Subcutaneous abdominal adipose tissue (tissue), 5 donors: ENCODE data around the gene ZNF423.
"Not testable (repeated sequence)": the region's sequence is repeated elsewhere in the genome, so short reads cannot be mapped to it uniquely, and the experiment has no call there.

ENCODE experiments used
- H3K27ac ChIP-seq: one replicate; pipeline ENCODE4 v1.7.0; 2013; ENCODE audit warnings: low read depth, mild to moderate bottlenecking, inconsistent platforms, low read length, moderate library complexity
- H3K27me3 ChIP-seq, 5 donors: one replicate each; pipeline ENCODE4 v1.7.0; 2013; ENCODE audit warnings: low read length in 5 of 5, inconsistent platforms in 1 of 5; ENCODE audit not compliant: control insufficient read depth in 5 of 5, insufficient read depth in 4 of 5
- H3K36me3 ChIP-seq, 5 donors: one replicate each; pipeline ENCODE4 v1.7.0; 2013; ENCODE audit warnings: low read length in 5 of 5; ENCODE audit not compliant: control insufficient read depth in 5 of 5, insufficient read depth in 5 of 5
- H3K4me1 ChIP-seq, 5 donors: one replicate each; pipeline ENCODE4 v1.7.0; 2013; ENCODE audit warnings: low read length in 5 of 5, mild to moderate bottlenecking in 3 of 5, moderate library complexity in 1 of 5; ENCODE audit not compliant: control insufficient read depth in 5 of 5, insufficient read depth in 5 of 5
- H3K4me3 ChIP-seq, 5 donors: one replicate each; pipeline ENCODE4 v1.7.0; 2013; ENCODE audit warnings: low read length in 5 of 5, low read depth in 1 of 5
- H3K9ac ChIP-seq, 5 donors: one replicate each; pipeline ENCODE4 v1.7.0; 2013; ENCODE audit warnings: low read length in 5 of 5, mild to moderate bottlenecking in 4 of 5, moderate library complexity in 3 of 5
- H3K9me3 ChIP-seq, 5 donors: one replicate each; pipeline ENCODE4 v1.7.0; 2013; ENCODE audit warnings: low read length in 5 of 5; ENCODE audit not compliant: control insufficient read depth in 5 of 5
- donor health status: healthy.
- donor health status: healthy.
- donor health status: healthy.
- donor health status: healthy.
- donor health status: healthy.

ZNF423 gene

DNA sequence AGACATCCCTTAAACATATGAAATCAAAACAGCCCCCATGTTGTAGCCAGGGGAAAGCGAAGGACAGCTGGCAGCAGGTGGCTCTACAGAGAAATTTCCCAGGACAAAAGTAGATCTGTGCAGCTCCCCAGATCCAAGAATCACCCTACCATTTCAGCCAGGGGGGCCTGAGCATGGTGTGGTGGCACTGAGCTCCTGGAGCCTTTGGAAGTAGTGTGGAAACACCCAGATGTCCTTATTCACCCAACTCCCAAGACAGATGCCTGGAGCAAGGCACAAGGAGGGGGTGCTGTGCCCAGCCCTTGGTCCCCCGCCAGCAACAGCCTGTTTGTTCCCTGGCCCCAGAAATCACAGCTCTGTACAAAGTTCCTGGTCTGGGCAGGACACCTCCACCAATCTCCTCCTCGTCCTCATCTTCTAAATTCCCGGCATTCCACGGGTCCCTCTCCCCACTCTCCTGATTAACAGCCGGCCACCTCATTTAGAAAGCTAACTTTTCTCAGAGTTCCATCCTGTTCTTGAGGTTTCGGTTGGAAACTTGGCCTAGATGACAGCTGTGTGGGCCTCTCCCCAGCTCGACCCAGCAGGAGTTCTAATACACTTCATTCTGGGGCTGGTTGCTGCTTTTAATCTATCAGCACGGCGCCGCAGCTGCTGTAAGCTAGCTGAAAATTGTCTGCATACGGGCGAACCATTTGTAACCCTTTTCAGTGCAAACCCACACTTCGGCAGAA is 291.2 kb downstream of the ZNF423 start:
- Histone ChIP-seq H3K36me3 (no peaks in the 10 kb centered on the region), H3K27ac (no peak overlapping the region), H3K27me3 (no peaks in the 10 kb centered on the region), H3K9me3 (no peaks in the 10 kb centered on the region), H3K9ac (no peak overlapping the region), H3K4me3 (peak overlapping the region in 1 of 5 donors; percentile 17), H3K4me1 (peaks cover 3 to 28% (median 25%) of the 10 kb centered on the region in 5 donors)

DNA sequence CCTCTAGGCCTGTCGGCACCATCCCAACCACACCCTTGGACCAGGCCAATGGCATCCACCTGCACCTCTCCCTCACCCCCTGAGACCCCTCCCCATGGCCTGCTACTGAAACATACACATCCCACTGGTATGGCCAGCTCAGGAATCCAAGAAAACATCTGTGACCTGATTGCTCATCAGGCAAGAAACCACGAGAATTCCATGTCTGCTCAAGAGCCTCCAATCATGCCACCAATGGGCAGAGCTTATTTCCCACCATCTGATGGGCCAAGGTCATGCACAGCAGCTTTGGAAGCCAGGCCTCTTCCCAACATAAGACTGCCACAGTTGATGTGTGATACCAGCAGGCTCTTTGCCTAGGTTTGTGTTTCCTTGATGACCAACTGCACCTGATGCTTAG is 292.2 kb downstream of the ZNF423 start:
- Histone ChIP-seq H3K9ac (no peak overlapping the region), H3K27ac (no peak overlapping the region), H3K36me3 (no peaks in the 10 kb centered on the region), H3K4me1 (peaks cover 3 to 29% (median 26%) of the 10 kb centered on the region in 5 donors), H3K27me3 (no peaks in the 10 kb centered on the region), H3K9me3 (no peaks in the 10 kb centered on the region), H3K4me3 (no peak overlapping the region)

DNA sequence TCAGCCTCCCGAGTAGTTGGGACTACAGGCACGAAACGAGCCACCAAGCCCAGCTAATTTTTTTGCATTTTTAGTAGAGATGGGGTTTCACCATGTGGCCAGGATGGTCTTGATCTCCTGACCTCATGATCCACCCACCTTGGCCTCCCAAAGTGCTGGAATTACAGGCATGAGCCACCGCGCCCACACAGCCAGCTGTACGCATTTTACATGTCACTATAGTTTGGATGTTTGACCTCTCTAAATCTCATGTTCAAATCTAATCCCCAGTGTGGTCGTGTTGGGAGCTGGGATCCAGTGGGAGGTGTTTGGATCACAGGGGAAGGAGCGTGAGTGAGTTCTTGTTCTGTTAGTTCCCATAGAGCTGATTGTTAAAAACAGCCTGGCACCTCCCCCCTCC is 293.0 kb downstream of the ZNF423 start:
- H3K27me3 ChIP-seq = not testable (repeated sequence)
- H3K4me1 ChIP-seq = peaks cover 3 to 29% (median 26%) of the 10 kb centered on the region in 5 donors

DNA sequence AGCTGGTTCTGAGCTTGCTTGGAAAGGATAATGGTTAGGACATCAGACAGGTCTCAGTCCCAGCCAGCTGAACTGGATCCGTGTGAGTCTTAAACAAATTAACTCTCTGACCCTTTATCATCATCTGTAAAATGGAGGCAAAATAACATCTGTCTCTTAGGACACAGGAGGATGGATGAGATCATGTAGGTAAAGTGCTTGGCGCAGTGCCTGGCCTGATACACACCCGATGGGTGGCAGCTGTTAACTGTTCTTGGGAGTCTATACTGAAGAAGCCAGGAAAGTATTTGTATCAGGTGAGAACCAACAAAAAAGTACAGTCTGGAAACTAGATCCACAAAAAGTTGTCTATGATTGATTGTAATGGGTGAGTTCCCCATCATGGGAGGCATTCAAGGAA is 293.7 kb downstream of the ZNF423 start:
- Histone ChIP-seq H3K36me3 (no peaks in the 10 kb centered on the region), H3K4me3 (no peak overlapping the region), H3K9me3 (no peaks in the 10 kb centered on the region), H3K4me1 (peaks cover 3 to 29% (median 26%) of the 10 kb centered on the region in 5 donors), H3K9ac (no peak overlapping the region), H3K27ac (no peak overlapping the region), H3K27me3 (no peaks in the 10 kb centered on the region)

More for the DNA sequence above, 293.0 kb downstream of the ZNF423 start:
- not testable (repeated sequence) for H3K9me3 ChIP-seq, H3K27ac ChIP-seq, H3K9ac ChIP-seq, H3K4me3 ChIP-seq, H3K36me3 ChIP-seq

DNA sequence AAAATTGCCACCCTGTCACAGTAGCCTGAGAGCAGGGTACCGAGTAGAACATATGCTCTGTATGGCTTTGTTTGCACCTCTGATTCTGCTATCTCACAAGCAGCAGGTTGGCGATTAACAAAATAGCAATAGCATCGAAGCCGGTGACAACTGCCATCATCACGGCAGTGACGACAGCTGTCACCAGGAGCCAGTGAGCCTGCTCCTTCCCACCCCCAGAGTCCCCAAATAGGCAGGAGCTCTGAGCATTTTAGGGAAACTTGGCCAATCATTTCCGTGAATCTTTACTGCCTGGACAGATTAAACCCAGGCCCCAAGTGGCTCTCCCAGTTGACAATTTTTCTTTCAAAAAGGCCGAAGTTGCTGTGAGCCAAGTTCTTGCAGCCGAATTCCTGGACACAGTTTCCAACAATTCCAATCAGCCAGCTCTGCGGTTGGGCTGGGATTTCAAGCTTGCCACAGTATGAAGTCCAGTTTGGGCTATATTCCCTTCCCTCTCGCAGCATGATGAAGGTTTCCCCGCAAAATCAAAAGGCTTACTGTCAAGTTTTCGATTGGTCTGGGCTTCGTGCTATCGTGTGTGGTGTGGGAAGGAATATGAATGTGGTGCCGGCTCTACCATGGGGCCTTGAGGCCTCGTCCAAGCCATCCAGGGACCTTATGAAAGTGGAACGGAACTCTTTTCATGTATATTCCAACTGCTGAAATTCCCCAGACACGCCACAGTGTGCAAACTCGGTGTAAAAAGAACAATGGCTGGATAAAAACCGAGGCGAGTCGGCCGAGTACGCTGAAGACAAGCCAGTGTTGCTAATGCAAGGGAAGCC is 295.7 kb downstream of the ZNF423 start:
- no peaks in the 10 kb centered on the region for H3K9me3 ChIP-seq
- H3K27me3 ChIP-seq = no peaks in the 10 kb centered on the region
- H3K36me3 ChIP-seq = no peaks in the 10 kb centered on the region
- peaks cover 3 to 25% (median 24%) of the 10 kb centered on the region in 5 donors for H3K4me1 ChIP-seq
- H3K27ac ChIP-seq = peak overlapping the region; percentile 50
- peak overlapping the region in 1 of 5 donors; percentile 38 for H3K9ac ChIP-seq
- peak overlapping the region in 4 of 5 donors; percentile 8 to 51 (median 37) for H3K4me3 ChIP-seq

DNA sequence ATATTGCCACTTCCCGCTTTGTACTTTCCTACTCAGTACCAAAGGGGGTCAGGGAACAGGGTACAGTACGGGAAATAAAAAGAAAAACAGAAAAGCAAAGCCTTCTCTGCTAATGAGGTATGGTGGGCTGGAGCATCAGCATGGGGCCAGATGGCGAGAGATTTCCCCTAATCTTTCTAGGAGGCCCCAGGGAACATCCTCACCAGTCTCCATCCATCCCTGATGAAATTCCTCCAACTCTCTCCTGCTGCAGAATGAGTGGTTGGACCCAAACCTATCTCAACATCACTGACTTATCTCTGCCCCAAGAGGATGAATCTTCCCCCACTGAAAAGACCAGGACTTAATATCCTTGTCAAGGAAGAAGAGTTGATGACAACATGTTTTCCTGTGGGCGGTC is 296.7 kb downstream of the ZNF423 start:
- Histone ChIP-seq H3K4me3 (no peak overlapping the region), H3K36me3 (no peaks in the 10 kb centered on the region), H3K9ac (no peak overlapping the region), H3K27ac (no peak overlapping the region), H3K9me3 (no peaks in the 10 kb centered on the region), H3K4me1 (peaks cover 3 to 16% (median 14%) of the 10 kb centered on the region in 5 donors), H3K27me3 (no peaks in the 10 kb centered on the region)

DNA sequence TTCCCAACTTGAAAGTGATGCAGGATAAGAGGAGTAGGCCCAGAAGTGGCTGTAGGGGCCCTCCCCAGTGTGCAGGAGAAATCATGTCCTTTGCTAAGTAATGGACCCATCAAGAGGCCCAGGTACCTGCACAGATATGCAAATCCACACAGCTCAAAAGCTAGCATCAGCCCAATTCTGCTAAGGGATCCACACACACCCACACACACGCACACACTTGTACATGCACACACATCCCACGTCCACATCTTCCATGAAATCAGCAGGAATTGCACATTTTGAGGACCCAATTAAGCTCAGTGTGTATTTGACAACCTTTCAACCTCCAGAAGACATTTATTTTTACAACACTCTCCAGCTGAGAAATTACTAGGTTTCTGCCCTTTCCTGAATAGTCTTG is 297.5 kb downstream of the ZNF423 start:
- Histone ChIP-seq H3K4me1 (peaks cover 3 to 16% (median 14%) of the 10 kb centered on the region in 5 donors), H3K9me3 (no peaks in the 10 kb centered on the region), H3K27me3 (no peaks in the 10 kb centered on the region), H3K27ac (no peak overlapping the region), H3K36me3 (no peaks in the 10 kb centered on the region), H3K9ac (no peak overlapping the region), H3K4me3 (no peak overlapping the region)

DNA sequence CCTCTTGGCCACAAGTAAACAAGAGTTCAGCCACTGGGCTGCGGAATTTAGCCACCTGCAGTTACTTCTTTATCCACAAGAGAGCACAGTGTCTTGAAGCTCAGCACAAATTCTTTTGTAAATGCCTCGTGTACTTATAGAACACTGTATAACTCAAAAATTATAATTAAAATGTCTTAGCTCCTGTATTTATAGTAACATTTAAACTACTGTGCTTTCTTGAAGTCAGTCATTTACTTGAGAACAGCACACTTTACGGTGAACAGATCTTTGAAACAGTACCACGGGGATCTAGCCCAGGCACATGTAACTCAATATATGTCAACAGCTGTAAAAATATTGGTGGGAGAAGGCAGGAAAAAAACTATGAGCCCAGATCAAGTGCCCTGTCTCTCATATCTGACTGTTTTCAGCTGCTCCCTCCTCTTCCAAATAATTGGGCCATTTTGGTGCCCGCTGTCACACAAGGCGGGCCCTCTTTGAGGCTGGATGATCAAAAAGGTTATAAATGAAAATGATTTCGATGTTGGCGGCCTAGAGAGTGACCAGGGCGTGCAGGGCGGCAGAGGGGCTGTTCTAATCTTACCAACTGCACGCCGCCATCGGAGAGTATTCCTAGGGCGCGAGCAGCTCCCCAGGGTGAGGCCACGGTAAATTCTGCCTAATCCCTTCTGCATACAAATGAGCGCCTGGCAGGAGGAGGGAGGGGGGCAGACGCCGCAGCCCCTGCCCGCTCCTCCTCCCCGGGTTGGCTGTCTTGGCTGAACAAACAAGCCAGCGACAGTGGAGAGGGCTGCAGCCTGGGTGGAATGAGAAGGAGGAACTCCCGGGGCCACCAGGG is 299.1 kb downstream of the ZNF423 start:
- H3K27me3 ChIP-seq = no peaks in the 10 kb centered on the region
- peaks cover 3 to 22% (median 21%) of the 10 kb centered on the region in 5 donors for H3K4me1 ChIP-seq
- H3K9me3 ChIP-seq = no peaks in the 10 kb centered on the region
- no peak overlapping the region for H3K27ac ChIP-seq
- no peaks in the 10 kb centered on the region for H3K36me3 ChIP-seq
- H3K4me3 ChIP-seq = no peak overlapping the region
- H3K9ac ChIP-seq = no peak overlapping the region

DNA sequence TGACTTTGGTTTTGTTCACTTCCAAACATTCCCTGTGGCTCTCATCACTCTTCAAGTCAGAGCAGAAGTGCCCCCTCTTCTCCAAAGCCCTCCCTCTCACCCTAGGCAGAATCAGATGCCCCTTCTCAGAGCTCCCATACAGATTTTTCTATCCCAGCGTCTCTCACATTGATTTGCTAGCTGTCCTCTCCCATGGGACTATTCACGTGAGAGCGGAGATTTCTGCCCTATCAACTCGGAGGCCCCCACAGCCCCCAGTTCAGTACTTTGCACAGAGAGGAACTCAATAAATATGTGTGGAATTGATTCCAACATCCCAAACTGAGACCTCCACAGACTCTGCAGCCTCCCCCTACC is 299.7 kb downstream of the ZNF423 start:
- no peak overlapping the region for H3K9ac ChIP-seq
- no peaks in the 10 kb centered on the region for H3K27me3 ChIP-seq
- peaks cover 3 to 22% (median 21%) of the 10 kb centered on the region in 5 donors for H3K4me1 ChIP-seq
- H3K36me3 ChIP-seq = no peaks in the 10 kb centered on the region
- no peak overlapping the region for H3K27ac ChIP-seq
- no peaks in the 10 kb centered on the region for H3K9me3 ChIP-seq
- no peak overlapping the region for H3K4me3 ChIP-seq
